ENCODE data around the gene OSBPL10. TPM values are rescaled to one million over a fixed set of nuclear protein-coding genes. Genes with fewer than 3 reads are reported as not detected.
A peak's percentile ranks its signal among the peaks of the same experiment; 100 is the strongest.

Gene OSBPL10
- total RNA-seq, 1 experiment from 2014 or later, result 2.3 TPM

- POLR2A ChIA-PET (ENCODE audit: low non-redundant PET), result no interaction called here
Observed at GRCh38 chr3:31909455-31909854, 71.6 kb downstream of the OSBPL10 start.

GRCh38 chr3:31908391-31909097, 72.5 kb downstream of the OSBPL10 start:
- H3K4me1 ChIP-seq (ENCODE audit: insufficient read depth, low read length, poor library complexity, severe bottlenecking), result no peaks in the 10 kb centered on the region
- TF ChIP-seq CTCF (conservative IDR thresholded peaks at IDR 0.05; ENCODE audit: low read depth, low read length) (0 out of 2 replicates have a peak, but pooled peaks have one; percentile 16), EZH2 (IDR thresholded peaks at IDR 0.05; ENCODE audit: borderline replicate concordance, low read depth, low read length, poor library complexity, severe bottlenecking) (no peak)
- no peaks in the 10 kb centered on the region for H3K36me3 ChIP-seq (ENCODE audit: insufficient read depth, low read length, poor library complexity, severe bottlenecking)
- BruUV-seq (replicated peaks), result no TSS peak
- DNase-seq (ENCODE audit: low spot score), result no peak
- no peak overlapping the region for H3K4me3 ChIP-seq (ENCODE audit: low read depth, low read length, poor library complexity, severe bottlenecking)
- H3K9me3 ChIP-seq (ENCODE audit: low read depth, low read length, poor library complexity, severe bottlenecking), result no peaks in the 10 kb centered on the region
- ChIA-PET POLR2A (ENCODE audit: low non-redundant PET) (no interaction called here), CTCF (no interaction called here)
- no peaks in the 10 kb centered on the region for H3K27me3 ChIP-seq (replicated peaks; ENCODE audit: insufficient read depth, low read depth, low read length, poor library complexity)
- intact Hi-C loops (cut with micrococcal nuclease; ENCODE audit: unreplicated experiment), result no loop called here
- no peak overlapping the region for H3K27ac ChIP-seq (ENCODE audit: low read depth, low read length, poor library complexity, severe bottlenecking)

More at GRCh38 chr3:31909455-31909854, 71.6 kb downstream of the OSBPL10 start:
- DNase-seq (ENCODE audit: low spot score), result no peak
- no peaks in the 10 kb centered on the region for H3K4me1 ChIP-seq (ENCODE audit: insufficient read depth, low read length, poor library complexity, severe bottlenecking)
- H3K27me3 ChIP-seq (replicated peaks; ENCODE audit: insufficient read depth, low read depth, low read length, poor library complexity), result no peaks in the 10 kb centered on the region
- H3K9me3 ChIP-seq (ENCODE audit: low read depth, low read length, poor library complexity, severe bottlenecking), result no peaks in the 10 kb centered on the region
- TF ChIP-seq CTCF (conservative IDR thresholded peaks at IDR 0.05; ENCODE audit: low read depth, low read length) (no peak), EZH2 (IDR thresholded peaks at IDR 0.05; ENCODE audit: borderline replicate concordance, low read depth, low read length, poor library complexity, severe bottlenecking) (no peak)
- H3K4me3 ChIP-seq (ENCODE audit: low read depth, low read length, poor library complexity, severe bottlenecking), result no peak overlapping the region
- no TSS peak for BruUV-seq (replicated peaks)
- H3K27ac ChIP-seq (ENCODE audit: low read depth, low read length, poor library complexity, severe bottlenecking), result no peak overlapping the region
- intact Hi-C loops (cut with micrococcal nuclease; ENCODE audit: unreplicated experiment), result no loop called here
- H3K36me3 ChIP-seq (ENCODE audit: insufficient read depth, low read length, poor library complexity, severe bottlenecking), result no peaks in the 10 kb centered on the region
- CTCF ChIA-PET, result no interaction called here

GRCh38 chr3:31906182-31906581, 74.9 kb downstream of the OSBPL10 start:
- CTCF ChIA-PET, result no interaction called here

More at GRCh38 chr3:31906182-31906581, 74.9 kb downstream of the OSBPL10 start:
- Histone ChIP-seq H3K9me3 (ENCODE audit: low read depth, low read length, poor library complexity, severe bottlenecking) (no peaks in the 10 kb centered on the region), H3K27me3 (replicated peaks; ENCODE audit: insufficient read depth, low read depth, low read length, poor library complexity) (no peaks in the 10 kb centered on the region), H3K4me1 (ENCODE audit: insufficient read depth, low read length, poor library complexity, severe bottlenecking) (no peaks in the 10 kb centered on the region), H3K4me3 (ENCODE audit: low read depth, low read length, poor library complexity, severe bottlenecking) (no peak overlapping the region), H3K27ac (ENCODE audit: low read depth, low read length, poor library complexity, severe bottlenecking) (no peak overlapping the region), H3K36me3 (ENCODE audit: insufficient read depth, low read length, poor library complexity, severe bottlenecking) (no peaks in the 10 kb centered on the region)
- TF ChIP-seq CTCF (conservative IDR thresholded peaks at IDR 0.05; ENCODE audit: low read depth, low read length) (no peak), EZH2 (IDR thresholded peaks at IDR 0.05; ENCODE audit: borderline replicate concordance, low read depth, low read length, poor library complexity, severe bottlenecking) (no peak)
- POLR2A ChIA-PET (ENCODE audit: low non-redundant PET), result no interaction called here
- intact Hi-C loops (cut with micrococcal nuclease; ENCODE audit: unreplicated experiment), result no loop called here
- no TSS peak for BruUV-seq (replicated peaks)
- DNase-seq (ENCODE audit: low spot score), result no peak
